ENCODE results near the gene STAG1.
"Not testable (repeated sequence)": the region's sequence is repeated elsewhere in the genome, so short reads cannot be mapped to it uniquely, and the experiment has no call there.

Gene STAG1

GRCh38 chr3:136658946-136659682, 93.1 kb downstream of the STAG1 start:
- Mint-ChIP-seq H3K9me3 (no peaks in the 10 kb centered on the region), H3K27ac (no peak overlapping the region), H3K27me3 (no peaks in the 10 kb centered on the region), H3K4me1 (peaks cover 28% of the 10 kb centered on the region), H3K36me3 (peaks cover 26% of the 10 kb centered on the region), H3K4me3 (no peak overlapping the region)
- ATAC-seq = no peak

GRCh38 chr3:136657526-136657925, 94.7 kb downstream of the STAG1 start:
- H3K4me3 Mint-ChIP-seq = no peak overlapping the region
- no peaks in the 10 kb centered on the region for H3K9me3 Mint-ChIP-seq
- ATAC-seq = no peak
- H3K27me3 Mint-ChIP-seq = no peaks in the 10 kb centered on the region
- H3K36me3 Mint-ChIP-seq = peaks cover 36% of the 10 kb centered on the region
- peaks cover 23% of the 10 kb centered on the region for H3K4me1 Mint-ChIP-seq
- no peak overlapping the region for H3K27ac Mint-ChIP-seq

GRCh38 chr3:136653628-136654027, 98.5 kb downstream of the STAG1 start:
- Mint-ChIP-seq H3K4me3 (no peak overlapping the region), H3K27ac (no peak overlapping the region), H3K27me3 (no peaks in the 10 kb centered on the region), H3K9me3 (no peaks in the 10 kb centered on the region), H3K36me3 (peaks cover 51% of the 10 kb centered on the region), H3K4me1 (peaks cover 27% of the 10 kb centered on the region)
- no peak for ATAC-seq

GRCh38 chr3:136651581-136651980, 100.6 kb downstream of the STAG1 start:
- H3K4me3 Mint-ChIP-seq = no peak overlapping the region
- H3K27ac Mint-ChIP-seq = no peak overlapping the region
- H3K4me1 Mint-ChIP-seq = peaks cover 34% of the 10 kb centered on the region
- no peaks in the 10 kb centered on the region for H3K9me3 Mint-ChIP-seq
- ATAC-seq = no peak
- H3K27me3 Mint-ChIP-seq = no peaks in the 10 kb centered on the region
- peaks cover 50% of the 10 kb centered on the region for H3K36me3 Mint-ChIP-seq

- H3K27me3 Mint-ChIP-seq = no peaks in the 10 kb centered on the region
- H3K27ac Mint-ChIP-seq = no peak overlapping the region
- no peak for ATAC-seq
- H3K36me3 Mint-ChIP-seq = peaks cover 43% of the 10 kb centered on the region
- no peaks in the 10 kb centered on the region for H3K9me3 Mint-ChIP-seq
- no peak overlapping the region for H3K4me3 Mint-ChIP-seq
- H3K4me1 Mint-ChIP-seq = peaks cover 44% of the 10 kb centered on the region
Measured at GRCh38 chr3:136650461-136650860, 101.7 kb downstream of the STAG1 start.

GRCh38 chr3:136645915-136646314, 106.3 kb downstream of the STAG1 start:
- Mint-ChIP-seq H3K4me1 (peaks cover 55% of the 10 kb centered on the region), H3K9me3 (no peaks in the 10 kb centered on the region), H3K36me3 (peaks cover 19% of the 10 kb centered on the region), H3K4me3 (no peak overlapping the region), H3K27me3 (no peaks in the 10 kb centered on the region), H3K27ac (no peak overlapping the region)
- no peak for ATAC-seq

GRCh38 chr3:136644212-136644611, 108.0 kb downstream of the STAG1 start:
- ATAC-seq = no peak
- no peaks in the 10 kb centered on the region for H3K27me3 Mint-ChIP-seq
- H3K4me3 Mint-ChIP-seq = no peak overlapping the region
- H3K4me1 Mint-ChIP-seq = peaks cover 50% of the 10 kb centered on the region
- H3K36me3 Mint-ChIP-seq = peaks cover 16% of the 10 kb centered on the region
- no peak overlapping the region for H3K27ac Mint-ChIP-seq
- no peaks in the 10 kb centered on the region for H3K9me3 Mint-ChIP-seq

- H3K4me1 Mint-ChIP-seq = peaks cover 42% of the 10 kb centered on the region
- H3K9me3 Mint-ChIP-seq, H3K4me3 Mint-ChIP-seq, H3K27me3 Mint-ChIP-seq, H3K27ac Mint-ChIP-seq, ATAC-seq: not testable (repeated sequence)
- H3K36me3 Mint-ChIP-seq = peaks cover 22% of the 10 kb centered on the region
Measured at GRCh38 chr3:136643380-136643779, 108.8 kb downstream of the STAG1 start.

- peaks cover 39% of the 10 kb centered on the region for H3K4me1 Mint-ChIP-seq
Measured at GRCh38 chr3:136642711-136643110, 109.5 kb downstream of the STAG1 start.

GRCh38 chr3:136639069-136639468, 113.1 kb downstream of the STAG1 start:
- ATAC-seq = no peak
- H3K27me3 Mint-ChIP-seq = no peaks in the 10 kb centered on the region
- H3K27ac Mint-ChIP-seq = no peak overlapping the region
- peaks cover 30% of the 10 kb centered on the region for H3K36me3 Mint-ChIP-seq
- no peaks in the 10 kb centered on the region for H3K9me3 Mint-ChIP-seq
- H3K4me3 Mint-ChIP-seq = no peak overlapping the region
- peaks cover 47% of the 10 kb centered on the region for H3K4me1 Mint-ChIP-seq

More at GRCh38 chr3:136642711-136643110, 109.5 kb downstream of the STAG1 start:
- Mint-ChIP-seq H3K9me3 (no peaks in the 10 kb centered on the region), H3K27me3 (no peaks in the 10 kb centered on the region), H3K36me3 (peaks cover 23% of the 10 kb centered on the region), H3K27ac (no peak overlapping the region), H3K4me3 (no peak overlapping the region)
- no peak for ATAC-seq

GRCh38 chr3:136637176-136637575, 115.0 kb downstream of the STAG1 start:
- no peak for ATAC-seq
- Mint-ChIP-seq H3K27me3 (no peaks in the 10 kb centered on the region), H3K9me3 (no peaks in the 10 kb centered on the region), H3K36me3 (peaks cover 24% of the 10 kb centered on the region), H3K4me3 (no peak overlapping the region), H3K27ac (no peak overlapping the region), H3K4me1 (peaks cover 52% of the 10 kb centered on the region)

GRCh38 chr3:136634821-136635220, 117.4 kb downstream of the STAG1 start:
- ATAC-seq = no peak
- H3K4me3 Mint-ChIP-seq = no peak overlapping the region
- no peak overlapping the region for H3K27ac Mint-ChIP-seq
- H3K4me1 Mint-ChIP-seq = peaks cover 49% of the 10 kb centered on the region
- H3K36me3 Mint-ChIP-seq = peaks cover 31% of the 10 kb centered on the region
- no peaks in the 10 kb centered on the region for H3K9me3 Mint-ChIP-seq
- no peaks in the 10 kb centered on the region for H3K27me3 Mint-ChIP-seq

- no peak for ATAC-seq
- peaks cover 53% of the 10 kb centered on the region for H3K4me1 Mint-ChIP-seq
- H3K4me3 Mint-ChIP-seq = no peak overlapping the region
- H3K27me3 Mint-ChIP-seq = no peaks in the 10 kb centered on the region
- H3K27ac Mint-ChIP-seq = no peak overlapping the region
- peaks cover 44% of the 10 kb centered on the region for H3K36me3 Mint-ChIP-seq
- peaks cover 5% of the 10 kb centered on the region for H3K9me3 Mint-ChIP-seq
Measured at GRCh38 chr3:136632625-136633081, 119.5 kb downstream of the STAG1 start.

GRCh38 chr3:136631424-136631823, 120.8 kb downstream of the STAG1 start:
- no peaks in the 10 kb centered on the region for H3K27me3 Mint-ChIP-seq
- no peak overlapping the region for H3K27ac Mint-ChIP-seq
- peaks cover 52% of the 10 kb centered on the region for H3K4me1 Mint-ChIP-seq
- no peak for ATAC-seq
- no peak overlapping the region for H3K4me3 Mint-ChIP-seq
- peaks cover 43% of the 10 kb centered on the region for H3K36me3 Mint-ChIP-seq
- H3K9me3 Mint-ChIP-seq = peaks cover 6% of the 10 kb centered on the region

- Mint-ChIP-seq H3K9me3 (peaks cover 6% of the 10 kb centered on the region), H3K36me3 (peaks cover 43% of the 10 kb centered on the region), H3K27ac (no peak overlapping the region), H3K4me1 (peaks cover 53% of the 10 kb centered on the region), H3K27me3 (no peaks in the 10 kb centered on the region), H3K4me3 (no peak overlapping the region)
- ATAC-seq = no peak
Measured at GRCh38 chr3:136630915-136631314, 121.3 kb downstream of the STAG1 start.

GRCh38 chr3:136626493-136626892, 125.7 kb downstream of the STAG1 start:
- Mint-ChIP-seq H3K36me3 (peaks cover 53% of the 10 kb centered on the region), H3K9me3 (peaks cover 6% of the 10 kb centered on the region), H3K4me3 (no peak overlapping the region), H3K27me3 (no peaks in the 10 kb centered on the region), H3K4me1 (peaks cover 36% of the 10 kb centered on the region), H3K27ac (no peak overlapping the region)
- ATAC-seq = no peak
